ENCODE results near the gene CNN3. TPM values are rescaled to one million over a fixed set of nuclear protein-coding genes. Genes with fewer than 3 reads are reported as not detected.

Gene CNN3
- total RNA-seq, 3 donors from 2014 or later (not counting 1 experiment from before 2014, with no cell fraction given), result 0.55 to 1.7 (median 0.96) TPM

DNA sequence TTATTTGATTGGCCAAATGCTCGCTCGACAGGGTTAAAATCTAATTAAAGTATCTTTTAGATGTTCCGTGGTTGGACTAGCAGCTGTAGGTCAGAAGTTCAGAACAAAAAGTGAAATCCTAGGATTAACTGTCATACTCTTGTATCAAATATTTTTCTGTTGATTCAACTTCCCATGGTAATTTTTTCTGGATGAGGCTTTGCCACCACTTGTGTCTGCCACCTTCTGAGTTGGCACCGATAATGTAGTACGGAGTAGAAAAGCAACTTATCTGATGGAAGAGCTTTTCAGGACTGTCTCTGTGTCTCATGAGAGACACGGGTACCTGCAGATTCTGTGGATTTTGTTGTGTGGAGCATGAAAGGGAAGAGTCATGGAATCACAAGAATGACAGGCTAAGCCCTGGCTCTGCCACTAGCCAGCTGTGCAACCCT, 44.6 kb upstream of the CNN3 start:
- Histone ChIP-seq H3K36me3 (ENCODE audit: control insufficient read depth, insufficient read depth, low read length) (no peaks in the 10 kb centered on the region), H3K4me1 (ENCODE audit: control insufficient read depth, insufficient read depth, low read length) (no peaks in the 10 kb centered on the region), H3K9me3 (ENCODE audit: control insufficient read depth, insufficient read depth, low read length) (no peaks in the 10 kb centered on the region), H3K27me3 (ENCODE audit: control insufficient read depth, insufficient read depth, low read length) (no peaks in the 10 kb centered on the region), H3K27ac (ENCODE audit: low read length) (no peak overlapping the region), H3K4me3 (ENCODE audit: low read length) (no peak overlapping the region)
- TF ChIP-seq, protein P1, sequence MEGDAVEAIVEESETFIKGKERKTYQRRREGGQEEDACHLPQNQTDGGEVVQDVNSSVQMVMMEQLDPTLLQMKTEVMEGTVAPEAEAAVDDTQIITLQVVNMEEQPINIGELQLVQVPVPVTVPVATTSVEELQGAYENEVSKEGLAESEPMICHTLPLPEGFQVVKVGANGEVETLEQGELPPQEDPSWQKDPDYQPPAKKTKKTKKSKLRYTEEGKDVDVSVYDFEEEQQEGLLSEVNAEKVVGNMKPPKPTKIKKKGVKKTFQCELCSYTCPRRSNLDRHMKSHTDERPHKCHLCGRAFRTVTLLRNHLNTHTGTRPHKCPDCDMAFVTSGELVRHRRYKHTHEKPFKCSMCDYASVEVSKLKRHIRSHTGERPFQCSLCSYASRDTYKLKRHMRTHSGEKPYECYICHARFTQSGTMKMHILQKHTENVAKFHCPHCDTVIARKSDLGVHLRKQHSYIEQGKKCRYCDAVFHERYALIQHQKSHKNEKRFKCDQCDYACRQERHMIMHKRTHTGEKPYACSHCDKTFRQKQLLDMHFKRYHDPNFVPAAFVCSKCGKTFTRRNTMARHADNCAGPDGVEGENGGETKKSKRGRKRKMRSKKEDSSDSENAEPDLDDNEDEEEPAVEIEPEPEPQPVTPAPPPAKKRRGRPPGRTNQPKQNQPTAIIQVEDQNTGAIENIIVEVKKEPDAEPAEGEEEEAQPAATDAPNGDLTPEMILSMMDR (IDR thresholded peaks at IDR 0.05), result no peak
- Mint-ChIP-seq H3K9me3 (no peaks in the 10 kb centered on the region), H3K27me3 (ENCODE audit: low read depth in 2 of 2) (no peaks in the 10 kb centered on the region), H3K4me3 (no peak overlapping the region), H3K36me3 (no peaks in the 10 kb centered on the region), H3K4me1 (no peaks in the 10 kb centered on the region), H3K27ac (no peak overlapping the region)
- 91% methylated on average over 6 of the region's 6 CpGs for WGBS (ENCODE audit: insufficient coverage)
- no peak for DNase-seq
- intact Hi-C loops (cut with micrococcal nuclease), result no loop called here
- ATAC-seq, result no peak

DNA sequence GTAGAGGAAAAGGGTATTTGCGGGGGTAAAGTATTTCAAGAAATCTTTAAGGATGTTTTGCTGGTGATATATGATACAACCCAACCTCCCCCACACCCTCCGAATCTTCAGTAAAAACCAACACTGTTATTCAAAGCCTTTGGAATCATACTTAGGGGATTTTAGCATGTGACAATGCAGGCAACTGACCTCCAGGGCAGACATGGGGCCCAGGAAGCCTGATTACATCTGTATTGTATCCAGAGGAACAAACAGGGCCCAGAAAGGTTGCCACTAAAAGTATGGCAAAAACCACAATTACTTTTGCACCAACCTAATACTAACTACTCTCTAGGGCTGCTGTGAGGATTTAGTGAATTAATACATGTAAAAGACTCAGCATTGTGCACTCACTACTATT, 43.9 kb upstream of the CNN3 start:
- Mint-ChIP-seq H3K36me3 (no peaks in the 10 kb centered on the region), H3K27ac (no peak overlapping the region), H3K4me1 (no peaks in the 10 kb centered on the region), H3K9me3 (no peaks in the 10 kb centered on the region), H3K4me3 (no peak overlapping the region), H3K27me3 (ENCODE audit: low read depth in 2 of 2) (no peaks in the 10 kb centered on the region)
- H3K4me1 ChIP-seq (ENCODE audit: control insufficient read depth, insufficient read depth, low read length), result no peaks in the 10 kb centered on the region
- ATAC-seq (no peak), DNase-seq (no peak)
- no peak overlapping the region for H3K27ac ChIP-seq (ENCODE audit: low read length)
- no peaks in the 10 kb centered on the region for H3K27me3 ChIP-seq (ENCODE audit: control insufficient read depth, insufficient read depth, low read length)
- TF ChIP-seq, protein P1 (IDR thresholded peaks at IDR 0.05), result no peak
- intact Hi-C loops (cut with micrococcal nuclease), result no loop called here
- 57% methylated on average over 1 of the region's 2 CpGs for WGBS (ENCODE audit: insufficient coverage)
- no peak overlapping the region for H3K4me3 ChIP-seq (ENCODE audit: low read length)
- H3K9me3 ChIP-seq (ENCODE audit: control insufficient read depth, insufficient read depth, low read length), result no peaks in the 10 kb centered on the region
- no peaks in the 10 kb centered on the region for H3K36me3 ChIP-seq (ENCODE audit: control insufficient read depth, insufficient read depth, low read length)

DNA sequence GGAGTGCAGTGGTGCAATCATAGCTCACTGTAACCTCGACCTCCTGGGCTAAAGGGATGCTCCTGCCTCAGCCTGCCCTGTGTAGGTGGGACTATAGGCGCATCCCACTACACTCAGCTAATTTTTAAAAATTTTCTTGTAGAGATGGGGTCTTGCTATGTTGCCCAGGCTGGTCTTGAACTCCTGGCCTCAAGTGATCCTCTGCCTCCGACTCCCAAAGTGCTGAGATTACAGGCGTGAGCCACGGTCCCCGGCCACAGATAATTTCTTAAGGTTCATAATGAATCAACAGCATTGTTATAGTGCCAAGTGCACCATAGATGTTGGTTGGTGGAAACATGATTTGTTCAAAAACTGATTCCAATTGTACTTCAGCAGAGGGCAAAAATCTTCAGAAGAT, 42.2 kb upstream of the CNN3 start:
- Histone ChIP-seq H3K4me3 (ENCODE audit: low read length) (no peak overlapping the region), H3K27me3 (ENCODE audit: control insufficient read depth, insufficient read depth, low read length) (no peaks in the 10 kb centered on the region), H3K36me3 (ENCODE audit: control insufficient read depth, insufficient read depth, low read length) (no peaks in the 10 kb centered on the region), H3K27ac (ENCODE audit: low read length) (no peak overlapping the region), H3K9me3 (ENCODE audit: control insufficient read depth, insufficient read depth, low read length) (no peaks in the 10 kb centered on the region), H3K4me1 (ENCODE audit: control insufficient read depth, insufficient read depth, low read length) (no peaks in the 10 kb centered on the region)
- intact Hi-C loops (cut with micrococcal nuclease), result loop anchor here (10.0 kb wide), 1 partner anchor 106 kb away; the partner anchor contains the start of gene ALG14
- Mint-ChIP-seq H3K4me1 (no peaks in the 10 kb centered on the region), H3K27me3 (ENCODE audit: low read depth in 2 of 2) (no peaks in the 10 kb centered on the region), H3K4me3 (no peak overlapping the region), H3K27ac (no peak overlapping the region), H3K36me3 (no peaks in the 10 kb centered on the region), H3K9me3 (no peaks in the 10 kb centered on the region)
- TF ChIP-seq, protein P1 (IDR thresholded peaks at IDR 0.05), result no peak
- ATAC-seq (no peak), DNase-seq (no peak)
- WGBS (ENCODE audit: insufficient coverage), result 93% methylated on average over 5 of the region's 6 CpGs

DNA sequence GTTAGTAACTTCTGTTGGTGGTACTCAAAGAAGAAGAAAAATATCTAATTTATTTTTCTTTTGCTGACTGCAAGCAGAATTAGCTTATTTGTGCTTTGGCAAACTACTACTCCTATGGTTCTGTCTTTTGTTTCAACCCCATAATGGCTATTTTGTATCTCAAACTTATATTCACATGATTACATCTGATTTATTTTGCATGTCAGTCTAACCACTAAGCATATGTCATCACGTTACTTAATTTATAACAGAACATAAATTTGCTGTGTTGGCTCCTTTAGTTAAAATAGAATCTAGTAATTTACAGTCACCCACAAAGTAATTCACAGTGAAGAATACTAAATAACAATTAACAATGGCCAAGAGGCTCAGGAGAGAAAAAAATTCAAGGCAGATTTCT, 39.1 kb upstream of the CNN3 start:
- H3K4me3 Mint-ChIP-seq, result no peak overlapping the region
- H3K4me1 Mint-ChIP-seq, result peaks cover 9% of the 10 kb centered on the region in 2 donors
- H3K27ac Mint-ChIP-seq, result no peak overlapping the region
- H3K36me3 Mint-ChIP-seq, result no peaks in the 10 kb centered on the region
- no peaks in the 10 kb centered on the region for H3K27me3 Mint-ChIP-seq (ENCODE audit: low read depth in 2 of 2)
- TF ChIP-seq, protein P1 (IDR thresholded peaks at IDR 0.05), result no peak
- Histone ChIP-seq H3K4me1 (ENCODE audit: control insufficient read depth, insufficient read depth, low read length) (peaks cover 11% of the 10 kb centered on the region), H3K9me3 (ENCODE audit: control insufficient read depth, insufficient read depth, low read length) (no peaks in the 10 kb centered on the region), H3K36me3 (ENCODE audit: control insufficient read depth, insufficient read depth, low read length) (no peaks in the 10 kb centered on the region), H3K27ac (ENCODE audit: low read length) (no peak overlapping the region), H3K27me3 (ENCODE audit: control insufficient read depth, insufficient read depth, low read length) (no peaks in the 10 kb centered on the region), H3K4me3 (ENCODE audit: low read length) (no peak overlapping the region)
- no peaks in the 10 kb centered on the region for H3K9me3 Mint-ChIP-seq
- ATAC-seq, result no peak
- WGBS (ENCODE audit: insufficient coverage), result no CpG with 5 or more reads among the region's 1 CpG
- DNase-seq, result no peak
- intact Hi-C loops (cut with micrococcal nuclease), result loop anchor here (10.0 kb wide), 1 partner anchor 109 kb away; the partner anchor contains the start of gene ALG14

Measured in natural killer cell (primary cell).